ENCODE results near the gene DHRS4. TPM values are rescaled to one million over a fixed set of nuclear protein-coding genes. Genes with fewer than 3 reads are reported as not detected.
"Not testable (repeated sequence)": the region's sequence is repeated elsewhere in the genome, so short reads cannot be mapped to it uniquely, and the experiment has no call there.

DHRS4 gene
- total and polyA plus RNA-seq, 4 donors = 17.8 to 47.3 (median 32.6) TPM

GRCh38 chr14:23950411-23951135 is 3.0 kb upstream of the DHRS4 start:
- no peak for ATAC-seq (ENCODE audit: low FRiP score)
- H3K36me3 ChIP-seq (ENCODE audit: control insufficient read depth in 1 of 2, insufficient read depth in 2 of 2, low read length in 1 of 2) = no peaks in the 10 kb centered on the region
- intact Hi-C loops (cut with DNase I) = loop anchor here in 1 of 2 donors (5.0 to 10.0 kb wide), 2 partner anchors 56 to 223 kb away; no protein-coding TSS in a partner anchor

GRCh38 chr14:23951136-23951466 is 2.5 kb upstream of the DHRS4 start:
- ATAC-seq (ENCODE audit: low FRiP score); DNase-seq; H3K27me3 ChIP-seq (ENCODE audit: control insufficient read depth in 1 of 2, insufficient read depth in 2 of 2, low read length in 1 of 2); H3K27ac ChIP-seq (ENCODE audit: low read depth in 1 of 2, low read length in 2 of 2); H3K4me1 ChIP-seq (ENCODE audit: control insufficient read depth in 1 of 2, insufficient read depth in 2 of 2, low read length in 2 of 2); H3K4me3 ChIP-seq (ENCODE audit: low read length in 2 of 2); H3K9me3 ChIP-seq (ENCODE audit: control insufficient read depth, low read length); H3K36me3 ChIP-seq (ENCODE audit: control insufficient read depth in 1 of 2, insufficient read depth in 2 of 2, low read length in 1 of 2): not testable (repeated sequence)
- intact Hi-C loops (cut with DNase I) = loop anchor here in 1 of 2 donors (5.0 to 10.0 kb wide), 2 partner anchors 56 to 224 kb away; no protein-coding TSS in a partner anchor
- 88 to 94% methylated on average over 3 of the region's 3 CpGs for WGBS, 2 donors

More at GRCh38 chr14:23950411-23951135, 3.0 kb upstream of the DHRS4 start:
- Histone ChIP-seq H3K4me3 (ENCODE audit: low read length in 2 of 2) (no peak overlapping the region), H3K9me3 (ENCODE audit: control insufficient read depth, low read length) (peaks cover 1% of the 10 kb centered on the region), H3K27ac (ENCODE audit: low read depth in 1 of 2, low read length in 2 of 2) (no peak overlapping the region), H3K27me3 (ENCODE audit: control insufficient read depth in 1 of 2, insufficient read depth in 2 of 2, low read length in 1 of 2) (no peaks in the 10 kb centered on the region), H3K4me1 (ENCODE audit: control insufficient read depth in 1 of 2, insufficient read depth in 2 of 2, low read length in 2 of 2) (no peaks in the 10 kb centered on the region)
- DNase-seq = no peak
- 94 to 97% methylated on average over 6 of the region's 6 CpGs for WGBS, 2 donors

- H3K27ac ChIP-seq (ENCODE audit: low read depth in 1 of 2, low read length in 2 of 2) = no peak overlapping the region
- 67 to 75% methylated on average over 8 of the region's 8 CpGs for WGBS, 2 donors
- intact Hi-C loops (cut with DNase I) = loop anchor here in 1 of 2 donors (5.0 to 10.0 kb wide), 2 partner anchors 57 to 224 kb away; no protein-coding TSS in a partner anchor
These were observed 1.9 kb upstream of the DHRS4 start for GRCh38 chr14:23951590-23952201.

GRCh38 chr14:23953116-23953463 is 480 bp upstream of the DHRS4 start:
- ATAC-seq (ENCODE audit: low FRiP score); H3K27ac ChIP-seq (ENCODE audit: low read depth in 1 of 2, low read length in 2 of 2); H3K4me1 ChIP-seq (ENCODE audit: control insufficient read depth in 1 of 2, insufficient read depth in 2 of 2, low read length in 2 of 2); H3K27me3 ChIP-seq (ENCODE audit: control insufficient read depth in 1 of 2, insufficient read depth in 2 of 2, low read length in 1 of 2); DNase-seq; H3K9me3 ChIP-seq (ENCODE audit: control insufficient read depth, low read length); H3K36me3 ChIP-seq (ENCODE audit: control insufficient read depth in 1 of 2, insufficient read depth in 2 of 2, low read length in 1 of 2): not testable (repeated sequence)
- intact Hi-C loops (cut with DNase I) = loop anchor here in 1 of 2 donors (5.0 to 10.0 kb wide), 2 partner anchors 58 to 226 kb away; no protein-coding TSS in a partner anchor
- peak overlapping the region; percentile 59 to 73 for H3K4me3 ChIP-seq (ENCODE audit: low read length in 2 of 2)
- 46 to 53% methylated on average over 6 of the region's 6 CpGs for WGBS, 2 donors

More at GRCh38 chr14:23951590-23952201, 1.9 kb upstream of the DHRS4 start:
- H3K36me3 ChIP-seq (ENCODE audit: control insufficient read depth in 1 of 2, insufficient read depth in 2 of 2, low read length in 1 of 2) = no peaks in the 10 kb centered on the region
- no peaks in the 10 kb centered on the region for H3K4me1 ChIP-seq (ENCODE audit: control insufficient read depth in 1 of 2, insufficient read depth in 2 of 2, low read length in 2 of 2)
- no peak for ATAC-seq (ENCODE audit: low FRiP score)
- no peak for DNase-seq
- H3K9me3 ChIP-seq (ENCODE audit: control insufficient read depth, low read length) = peaks cover 1% of the 10 kb centered on the region
- H3K4me3 ChIP-seq (ENCODE audit: low read length in 2 of 2) = no peak overlapping the region
- no peaks in the 10 kb centered on the region for H3K27me3 ChIP-seq (ENCODE audit: control insufficient read depth in 1 of 2, insufficient read depth in 2 of 2, low read length in 1 of 2)

- ATAC-seq (ENCODE audit: low FRiP score) = not testable (repeated sequence)
- intact Hi-C loops (cut with DNase I) = loop anchor here in 1 of 2 donors (5.0 to 10.0 kb wide), 2 partner anchors 59 to 227 kb away; no protein-coding TSS in a partner anchor
- H3K27ac ChIP-seq (ENCODE audit: low read depth in 1 of 2, low read length in 2 of 2) = peak overlapping the region in 1 of 2 donors; percentile 48
These were observed 677 bp downstream of the DHRS4 start for GRCh38 chr14:23954279-23954614.

GRCh38 chr14:23954965-23955364 is 1.4 kb downstream of the DHRS4 start:
- H3K4me3 ChIP-seq (ENCODE audit: low read length in 2 of 2); ATAC-seq (ENCODE audit: low FRiP score); H3K36me3 ChIP-seq (ENCODE audit: control insufficient read depth in 1 of 2, insufficient read depth in 2 of 2, low read length in 1 of 2); H3K27me3 ChIP-seq (ENCODE audit: control insufficient read depth in 1 of 2, insufficient read depth in 2 of 2, low read length in 1 of 2); H3K4me1 ChIP-seq (ENCODE audit: control insufficient read depth in 1 of 2, insufficient read depth in 2 of 2, low read length in 2 of 2); H3K9me3 ChIP-seq (ENCODE audit: control insufficient read depth, low read length); H3K27ac ChIP-seq (ENCODE audit: low read depth in 1 of 2, low read length in 2 of 2): not testable (repeated sequence)
- WGBS, 2 donors = 14 to 23% methylated on average over 13 to 20 of the region's 20 CpGs
- intact Hi-C loops (cut with DNase I) = loop anchor here in 1 of 2 donors (5.0 to 10.0 kb wide), 2 partner anchors 60 to 228 kb away; no protein-coding TSS in a partner anchor
- DNase-seq = peak; percentile 63 to 80

More at GRCh38 chr14:23954279-23954614, 677 bp downstream of the DHRS4 start:
- not testable (repeated sequence) for DNase-seq; H3K9me3 ChIP-seq (ENCODE audit: control insufficient read depth, low read length); H3K27me3 ChIP-seq (ENCODE audit: control insufficient read depth in 1 of 2, insufficient read depth in 2 of 2, low read length in 1 of 2); H3K4me1 ChIP-seq (ENCODE audit: control insufficient read depth in 1 of 2, insufficient read depth in 2 of 2, low read length in 2 of 2); H3K36me3 ChIP-seq (ENCODE audit: control insufficient read depth in 1 of 2, insufficient read depth in 2 of 2, low read length in 1 of 2)
- H3K4me3 ChIP-seq (ENCODE audit: low read length in 2 of 2) = peak overlapping the region in 1 of 2 donors; percentile 59
- 4 to 9% methylated on average over 6 of the region's 6 CpGs for WGBS, 2 donors

GRCh38 chr14:23955811-23956210 is 2.2 kb downstream of the DHRS4 start:
- H3K4me1 ChIP-seq (ENCODE audit: control insufficient read depth in 1 of 2, insufficient read depth in 2 of 2, low read length in 2 of 2); H3K4me3 ChIP-seq (ENCODE audit: low read length in 2 of 2); DNase-seq; H3K9me3 ChIP-seq (ENCODE audit: control insufficient read depth, low read length); H3K27me3 ChIP-seq (ENCODE audit: control insufficient read depth in 1 of 2, insufficient read depth in 2 of 2, low read length in 1 of 2); ATAC-seq (ENCODE audit: low FRiP score); H3K27ac ChIP-seq (ENCODE audit: low read depth in 1 of 2, low read length in 2 of 2); H3K36me3 ChIP-seq (ENCODE audit: control insufficient read depth in 1 of 2, insufficient read depth in 2 of 2, low read length in 1 of 2): not testable (repeated sequence)
- WGBS, 2 donors = 94 to 96% methylated on average over 2 of the region's 2 CpGs
- intact Hi-C loops (cut with DNase I) = loop anchor here in 1 of 2 donors (10.0 kb wide), 1 partner anchor 61 kb away; no protein-coding TSS in a partner anchor

GRCh38 chr14:23957913-23958569 is 4.5 kb downstream of the DHRS4 start:
- H3K9me3 ChIP-seq (ENCODE audit: control insufficient read depth, low read length); H3K4me1 ChIP-seq (ENCODE audit: control insufficient read depth in 1 of 2, insufficient read depth in 2 of 2, low read length in 2 of 2); DNase-seq; H3K27me3 ChIP-seq (ENCODE audit: control insufficient read depth in 1 of 2, insufficient read depth in 2 of 2, low read length in 1 of 2); ATAC-seq (ENCODE audit: low FRiP score); H3K4me3 ChIP-seq (ENCODE audit: low read length in 2 of 2); H3K36me3 ChIP-seq (ENCODE audit: control insufficient read depth in 1 of 2, insufficient read depth in 2 of 2, low read length in 1 of 2); H3K27ac ChIP-seq (ENCODE audit: low read depth in 1 of 2, low read length in 2 of 2): not testable (repeated sequence)
- WGBS, 2 donors = 87 to 93% methylated on average over 9 of the region's 9 CpGs
- intact Hi-C loops (cut with DNase I) = loop anchor here in 1 of 2 donors (10.0 kb wide), 1 partner anchor 63 kb away; no protein-coding TSS in a partner anchor

All from aorta (tissue), 5 donors.